Mesendoderm (in vitro differentiated cells): ENCODE results near the gene TRIB2.

Experiments used
- DNase-seq: peaks from one replicate; pipeline ENCODE4 v3.0.0; 2013
- H2AK5ac ChIP-seq: 2 replicates; pipeline ENCODE4 v1.6.1; 2013; ENCODE audit warnings: low read length, inconsistent platforms
- H2BK120ac ChIP-seq: 2 replicates; pipeline ENCODE4 v1.6.1; 2013; ENCODE audit warnings: low read depth, mild to moderate bottlenecking, low read length, moderate library complexity, mixed read lengths
- H2BK15ac ChIP-seq: replicated peaks from 2 replicates; pipeline ENCODE4 v1.6.1; 2013; ENCODE audit warnings: low read depth, mild to moderate bottlenecking, moderate library complexity
- H2BK5ac ChIP-seq: 2 replicates; pipeline ENCODE4 v1.6.1; 2013; ENCODE audit warnings: low read length, inconsistent platforms
- H3K18ac ChIP-seq: 2 replicates; pipeline ENCODE4 v1.6.1; 2013; ENCODE audit warnings: mild to moderate bottlenecking, low read length, mixed read lengths
- H3K23ac ChIP-seq: one replicate; pipeline ENCODE4 v1.6.1; 2013; ENCODE audit warnings: low read length
- H3K27ac ChIP-seq: 2 replicates; pipeline ENCODE4 v1.5.1; 2013; ENCODE audit warnings: low read depth, mild to moderate bottlenecking, inconsistent platforms, low read length, moderate library complexity
- H3K27me3 ChIP-seq: 2 replicates; pipeline ENCODE4 v1.6.1; 2013; ENCODE audit warnings: low read length, control low read depth, mild to moderate bottlenecking, inconsistent platforms; ENCODE audit not compliant: insufficient read depth, poor library complexity
- H3K36me3 ChIP-seq: 2 replicates; pipeline ENCODE4 v1.6.1; 2013; ENCODE audit warnings: low read length, inconsistent platforms; ENCODE audit not compliant: control insufficient read depth, insufficient read depth
- H3K4ac ChIP-seq: one replicate; pipeline ENCODE4 v1.6.1; 2013; ENCODE audit warnings: low read depth, mild to moderate bottlenecking, low read length, moderate library complexity
- H3K4me1 ChIP-seq: 2 replicates; pipeline ENCODE4 v1.6.1; 2013; ENCODE audit warnings: low read depth, low read length, inconsistent platforms; ENCODE audit not compliant: control insufficient read depth
- H3K4me2 ChIP-seq: 2 replicates; pipeline ENCODE4 v1.6.1; 2013; ENCODE audit warnings: low read length
- H3K4me3 ChIP-seq: 2 replicates; pipeline ENCODE4 v1.5.1; 2013; ENCODE audit warnings: mild to moderate bottlenecking, low read length
- H3K56ac ChIP-seq: one replicate; pipeline ENCODE4 v1.6.1; 2013; ENCODE audit warnings: low read length
- H3K79me1 ChIP-seq: 2 replicates; pipeline ENCODE4 v1.6.1; 2013; ENCODE audit warnings: low read length, inconsistent platforms
- H3K79me2 ChIP-seq: 2 replicates; pipeline ENCODE4 v1.6.1; 2013; ENCODE audit warnings: mild to moderate bottlenecking, low read length; ENCODE audit not compliant: control insufficient read depth, insufficient read depth
- H3K9ac ChIP-seq: 2 replicates; pipeline ENCODE4 v1.6.1; 2013; ENCODE audit warnings: low read length, inconsistent platforms
- H4K5ac ChIP-seq: one replicate; pipeline ENCODE4 v1.6.1; 2013; ENCODE audit warnings: low read length
- H4K8ac ChIP-seq: one replicate; pipeline ENCODE4 v1.6.1; 2013; ENCODE audit warnings: low read depth, mild to moderate bottlenecking, control low read depth, low read length, moderate library complexity
- WGBS: extraction: QIAGEN DNeasy Blood & Tissue Kit; methylation state at CpG from one replicate; pipeline ENCODE4 v1.1.7; 2013; ENCODE audit warnings: low lambda C conversion rate, missing lambda C conversion rate; ENCODE audit not compliant: insufficient coverage; ENCODE audit errors: extremely low coverage; 5-methylcytosine and 5-hydroxymethylcytosine counted together

The TRIB2 gene

GRCh38 chr2:12688893-12689292 is 27.8 kb upstream of the TRIB2 start:
- no CpG with 5 or more reads among the region's 3 CpGs for WGBS
- no peak overlapping the region for H2AK5ac ChIP-seq
- no peak overlapping the region for H3K4me2 ChIP-seq
- no peak overlapping the region for H4K5ac ChIP-seq
- H3K27me3 ChIP-seq = no peaks in the 10 kb centered on the region
- no peak overlapping the region for H3K4ac ChIP-seq
- H2BK15ac ChIP-seq = no peak overlapping the region
- H3K79me1 ChIP-seq = no peaks in the 10 kb centered on the region
- no peak overlapping the region for H3K18ac ChIP-seq
- no peak for DNase-seq
- H3K56ac ChIP-seq = no peak overlapping the region
- H3K36me3 ChIP-seq = no peaks in the 10 kb centered on the region
- H3K79me2 ChIP-seq = no peaks in the 10 kb centered on the region
- H3K27ac ChIP-seq = no peak overlapping the region
- H2BK120ac ChIP-seq = no peak overlapping the region
- no peak overlapping the region for H3K9ac ChIP-seq
- no peak overlapping the region for H3K23ac ChIP-seq
- H4K8ac ChIP-seq = no peak overlapping the region
- peaks cover 2% of the 10 kb centered on the region for H3K4me1 ChIP-seq
- no peak overlapping the region for H2BK5ac ChIP-seq
- H3K4me3 ChIP-seq = no peak overlapping the region

DNA sequence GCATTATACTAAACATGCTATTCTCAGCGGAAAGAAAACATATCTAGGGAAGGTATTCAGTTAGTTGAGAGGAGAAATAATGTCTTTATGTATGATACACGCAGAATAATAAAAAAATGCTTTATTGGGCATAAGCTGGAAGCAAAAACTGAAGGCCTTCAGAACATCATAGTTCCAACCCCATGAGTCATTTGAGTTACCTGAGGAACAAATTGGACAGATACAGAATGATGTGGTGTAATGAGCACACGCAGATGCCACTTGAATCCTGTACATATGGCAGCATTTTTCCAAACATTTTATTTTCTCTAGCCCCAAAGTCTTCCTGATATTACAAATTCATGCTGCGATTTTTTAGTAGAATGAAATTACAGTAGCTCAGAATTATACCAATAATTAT is 23.2 kb upstream of the TRIB2 start:
- no peak overlapping the region for H3K18ac ChIP-seq

GRCh38 chr2:12694990-12695774 is 21.6 kb upstream of the TRIB2 start:
- Histone ChIP-seq H3K4me1 (no peaks in the 10 kb centered on the region), H3K23ac (no peak overlapping the region), H3K18ac (no peak overlapping the region), H4K8ac (no peak overlapping the region), H3K4ac (no peak overlapping the region), H3K4me2 (no peak overlapping the region), H3K79me2 (no peaks in the 10 kb centered on the region), H2BK15ac (no peak overlapping the region), H2BK120ac (no peak overlapping the region), H3K9ac (no peak overlapping the region), H3K27me3 (no peaks in the 10 kb centered on the region), H4K5ac (no peak overlapping the region), H3K36me3 (no peaks in the 10 kb centered on the region), H3K27ac (no peak overlapping the region), H3K79me1 (no peaks in the 10 kb centered on the region), H2BK5ac (no peak overlapping the region), H2AK5ac (no peak overlapping the region), H3K4me3 (no peak overlapping the region), H3K56ac (no peak overlapping the region)
- WGBS = no CpG with 5 or more reads among the region's 1 CpG
- DNase-seq = no peak

More for the DNA sequence above, 23.2 kb upstream of the TRIB2 start:
- H3K79me2 ChIP-seq = no peaks in the 10 kb centered on the region
- H4K5ac ChIP-seq = no peak overlapping the region
- DNase-seq = no peak
- H3K4me2 ChIP-seq = no peak overlapping the region
- no peaks in the 10 kb centered on the region for H3K36me3 ChIP-seq
- no peak overlapping the region for H3K56ac ChIP-seq
- H2BK15ac ChIP-seq = no peak overlapping the region
- H3K79me1 ChIP-seq = no peaks in the 10 kb centered on the region
- H3K27me3 ChIP-seq = no peaks in the 10 kb centered on the region
- no peak overlapping the region for H3K23ac ChIP-seq
- no peak overlapping the region for H4K8ac ChIP-seq
- no peak overlapping the region for H3K27ac ChIP-seq
- no peak overlapping the region for H2BK120ac ChIP-seq
- no peak overlapping the region for H3K4me3 ChIP-seq
- peaks cover 2% of the 10 kb centered on the region for H3K4me1 ChIP-seq
- no peak overlapping the region for H2AK5ac ChIP-seq
- WGBS = no CpG with 5 or more reads among the region's 4 CpGs
- H3K9ac ChIP-seq = no peak overlapping the region
- no peak overlapping the region for H2BK5ac ChIP-seq
- H3K4ac ChIP-seq = no peak overlapping the region

DNA sequence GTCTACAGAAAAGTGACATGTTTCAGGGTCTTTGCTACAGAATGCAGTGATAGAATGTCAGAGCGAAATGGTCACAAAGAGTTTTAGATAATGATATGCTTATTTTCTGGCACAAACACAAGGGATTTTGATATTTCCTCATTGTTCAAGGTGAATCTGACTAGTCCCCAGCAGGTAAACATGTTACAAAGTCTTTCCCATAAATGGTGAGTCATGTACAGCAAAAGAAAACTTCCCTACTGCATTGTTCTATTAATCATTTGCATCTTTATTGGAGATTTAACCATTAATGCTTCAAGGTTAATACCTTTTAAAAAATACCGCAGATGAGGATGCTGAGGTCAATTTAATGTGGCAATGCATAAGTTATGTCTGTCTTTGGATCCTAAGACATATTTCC is 19.1 kb upstream of the TRIB2 start:
- DNase-seq = no peak
- Histone ChIP-seq H2AK5ac (no peak overlapping the region), H2BK5ac (no peak overlapping the region), H3K27ac (no peak overlapping the region), H3K79me1 (no peaks in the 10 kb centered on the region), H3K4ac (no peak overlapping the region), H3K23ac (no peak overlapping the region), H2BK120ac (no peak overlapping the region), H3K4me2 (no peak overlapping the region), H4K5ac (no peak overlapping the region), H3K56ac (no peak overlapping the region), H3K18ac (no peak overlapping the region), H3K79me2 (no peaks in the 10 kb centered on the region), H3K36me3 (no peaks in the 10 kb centered on the region), H3K9ac (no peak overlapping the region), H3K4me1 (no peaks in the 10 kb centered on the region), H3K4me3 (no peak overlapping the region), H3K27me3 (no peaks in the 10 kb centered on the region), H4K8ac (no peak overlapping the region), H2BK15ac (no peak overlapping the region)
- WGBS = no CpG with 5 or more reads among the region's 2 CpGs

DNA sequence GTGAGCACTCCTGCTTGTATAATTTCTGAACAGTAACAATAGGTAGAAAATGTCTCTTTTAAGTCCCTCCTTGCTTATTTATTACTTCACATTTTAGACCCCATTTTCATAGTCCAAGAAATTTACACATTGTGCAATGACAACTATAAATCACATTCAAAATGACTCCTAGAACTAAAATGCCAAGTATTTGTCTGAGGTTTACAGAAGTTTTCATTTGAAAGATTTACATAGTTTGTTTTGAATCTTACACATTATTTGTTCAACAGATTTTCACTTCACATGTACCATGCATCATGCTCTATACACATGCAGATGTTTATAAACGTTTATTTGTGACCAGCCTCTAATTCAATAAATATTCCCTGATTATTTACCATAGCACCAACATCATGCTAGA is 15.7 kb upstream of the TRIB2 start:
- Histone ChIP-seq H3K27ac (no peak overlapping the region), H4K8ac (no peak overlapping the region), H3K9ac (no peak overlapping the region), H3K4me2 (no peak overlapping the region), H3K4me3 (no peak overlapping the region), H2BK120ac (no peak overlapping the region), H3K23ac (no peak overlapping the region), H3K4me1 (no peaks in the 10 kb centered on the region), H3K36me3 (no peaks in the 10 kb centered on the region), H2AK5ac (no peak overlapping the region), H4K5ac (no peak overlapping the region), H2BK15ac (no peak overlapping the region), H3K56ac (no peak overlapping the region), H3K79me2 (no peaks in the 10 kb centered on the region), H3K79me1 (no peaks in the 10 kb centered on the region), H3K4ac (no peak overlapping the region), H2BK5ac (no peak overlapping the region), H3K27me3 (no peaks in the 10 kb centered on the region), H3K18ac (no peak overlapping the region)
- WGBS = no CpG with 5 or more reads among the region's 1 CpG
- DNase-seq = no peak

- Histone ChIP-seq H3K4me3 (no peak overlapping the region), H3K27ac (no peak overlapping the region), H3K36me3 (no peaks in the 10 kb centered on the region), H3K79me2 (no peaks in the 10 kb centered on the region), H2BK15ac (no peak overlapping the region), H3K4me1 (no peaks in the 10 kb centered on the region), H3K23ac (no peak overlapping the region), H2AK5ac (no peak overlapping the region), H4K8ac (no peak overlapping the region), H3K4ac (no peak overlapping the region), H2BK5ac (no peak overlapping the region), H4K5ac (no peak overlapping the region), H3K4me2 (no peak overlapping the region), H3K27me3 (no peaks in the 10 kb centered on the region), H3K9ac (no peak overlapping the region), H2BK120ac (no peak overlapping the region), H3K79me1 (no peaks in the 10 kb centered on the region), H3K18ac (no peak overlapping the region), H3K56ac (no peak overlapping the region)
- no peak for DNase-seq
- no CpG with 5 or more reads among the region's 5 CpGs for WGBS
These were observed 15.0 kb upstream of the TRIB2 start for GRCh38 chr2:12701786-12702167.
